Activated CD8-positive, alpha-beta memory T cell treated with anti-CD3 and anti-CD28 coated beads, Interleukin-2, amount 50 U/mL, for 24 hours (primary cell): ENCODE data around the gene BPI.
"Not testable (repeated sequence)": the region's sequence is repeated elsewhere in the genome, so short reads cannot be mapped to it uniquely, and the experiment has no call there.

Source experiments
- DNase-seq: peaks from one replicate; pipeline ENCODE4 v3.0.0-alpha.2; 2020; ENCODE audit errors: extremely low read depth

Gene BPI

GRCh38 chr20:38336726-38337125 is 32.8 kb downstream of the BPI start:
- DNase-seq, result no peak

- DNase-seq, result no peak
Observed at GRCh38 chr20:38337561-38338140, 33.7 kb downstream of the BPI start.

- no peak for DNase-seq
Observed at GRCh38 chr20:38338849-38339520, 35.0 kb downstream of the BPI start.

- not testable (repeated sequence) for DNase-seq
Observed at GRCh38 chr20:38339521-38339896, 35.6 kb downstream of the BPI start.

GRCh38 chr20:38339997-38340396 is 36.0 kb downstream of the BPI start:
- DNase-seq, result no peak

GRCh38 chr20:38340693-38341092 is 36.7 kb downstream of the BPI start:
- no peak for DNase-seq

- DNase-seq, result no peak
Observed at GRCh38 chr20:38342216-38342615, 38.3 kb downstream of the BPI start.

GRCh38 chr20:38342713-38343310 is 38.9 kb downstream of the BPI start:
- no peak for DNase-seq

GRCh38 chr20:38343311-38344106 is 39.6 kb downstream of the BPI start:
- DNase-seq, result no peak

- no peak for DNase-seq
Observed at GRCh38 chr20:38344107-38344701, 40.2 kb downstream of the BPI start.

GRCh38 chr20:38345643-38346042 is 41.7 kb downstream of the BPI start:
- DNase-seq, result no peak

GRCh38 chr20:38346247-38346651 is 42.3 kb downstream of the BPI start, which contains the start of gene LBP:
TSS of gene LBP (plus strand) at chr20:38346482. CDS start at chr20:38346517, 35 bp downstream.
- no peak for DNase-seq

- no peak for DNase-seq
Observed at GRCh38 chr20:38346741-38347140, 42.8 kb downstream of the BPI start.

- no peak for DNase-seq
Observed at GRCh38 chr20:38349856-38350255, 45.9 kb downstream of the BPI start.

- DNase-seq, result no peak
Observed at GRCh38 chr20:38350879-38351775, 47.2 kb downstream of the BPI start.

- no peak for DNase-seq
Observed at GRCh38 chr20:38353316-38353715, 49.4 kb downstream of the BPI start.

- no peak for DNase-seq
Observed at GRCh38 chr20:38354227-38354626, 50.3 kb downstream of the BPI start.

- DNase-seq, result no peak
Observed at GRCh38 chr20:38355161-38356012, 51.4 kb downstream of the BPI start.

GRCh38 chr20:38357653-38358207 is 53.8 kb downstream of the BPI start:
- DNase-seq, result no peak

GRCh38 chr20:38358556-38358955 is 54.6 kb downstream of the BPI start:
- DNase-seq, result no peak
